Vagina (tissue), 2 donors: ENCODE measurements around the gene TASP1.

Experiments used
- POLR2A ChIP-seq, 2 donors: fragments of 450-650 bp; IDR thresholded peaks; one replicate each; pipeline ENCODE4 v1.6.1; 2017; ENCODE audit warnings: antibody characterized with exemption in 2 of 2, mild to moderate bottlenecking in 2 of 2, moderate library complexity in 2 of 2
- POLR2AphosphoS5 ChIP-seq, 2 donors: sonication (generic); formaldehyde crosslinking; IDR thresholded peaks; one replicate each; pipeline ENCODE4 v1.9.0; 2017; ENCODE audit warnings: antibody characterized with exemption in 2 of 2, mild to moderate bottlenecking in 2 of 2, low read depth in 1 of 2; ENCODE audit not compliant: insufficient read depth in 1 of 2
- TF ChIP-seq, protein P1 (sequence below), 3 experiments: fragments of 450-650 bp in 2 of 3; fragments of 200-600 bp in 1 of 3; sonication (generic) in 1 of 3; IDR thresholded peaks; one replicate each; pipeline ENCODE4 v1.5.1; 2017 to 2019; ENCODE audit warnings: antibody characterized with exemption in 3 of 3, mild to moderate bottlenecking in 2 of 3, moderate library complexity in 2 of 3

DNA sequence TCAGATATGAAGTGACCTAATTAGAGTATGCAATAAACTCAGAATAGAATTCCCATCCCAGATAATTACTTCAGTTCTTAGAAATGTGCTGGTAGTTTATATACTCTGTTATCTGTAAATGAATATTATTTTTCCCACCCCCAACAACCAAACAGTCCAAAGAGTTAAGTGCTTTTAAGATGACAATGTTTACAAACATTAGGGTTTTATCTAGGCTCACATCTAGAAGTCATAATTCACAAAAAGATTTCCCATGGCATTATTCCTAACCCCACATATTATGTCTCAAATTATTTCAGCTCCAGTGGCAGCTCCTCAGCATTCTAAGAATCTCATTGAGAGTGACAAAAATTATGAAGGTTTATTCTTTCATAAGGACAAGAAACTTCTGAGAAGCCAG, 120.9 kb downstream of the TASP1 start:
- TF ChIP-seq, protein P1, sequence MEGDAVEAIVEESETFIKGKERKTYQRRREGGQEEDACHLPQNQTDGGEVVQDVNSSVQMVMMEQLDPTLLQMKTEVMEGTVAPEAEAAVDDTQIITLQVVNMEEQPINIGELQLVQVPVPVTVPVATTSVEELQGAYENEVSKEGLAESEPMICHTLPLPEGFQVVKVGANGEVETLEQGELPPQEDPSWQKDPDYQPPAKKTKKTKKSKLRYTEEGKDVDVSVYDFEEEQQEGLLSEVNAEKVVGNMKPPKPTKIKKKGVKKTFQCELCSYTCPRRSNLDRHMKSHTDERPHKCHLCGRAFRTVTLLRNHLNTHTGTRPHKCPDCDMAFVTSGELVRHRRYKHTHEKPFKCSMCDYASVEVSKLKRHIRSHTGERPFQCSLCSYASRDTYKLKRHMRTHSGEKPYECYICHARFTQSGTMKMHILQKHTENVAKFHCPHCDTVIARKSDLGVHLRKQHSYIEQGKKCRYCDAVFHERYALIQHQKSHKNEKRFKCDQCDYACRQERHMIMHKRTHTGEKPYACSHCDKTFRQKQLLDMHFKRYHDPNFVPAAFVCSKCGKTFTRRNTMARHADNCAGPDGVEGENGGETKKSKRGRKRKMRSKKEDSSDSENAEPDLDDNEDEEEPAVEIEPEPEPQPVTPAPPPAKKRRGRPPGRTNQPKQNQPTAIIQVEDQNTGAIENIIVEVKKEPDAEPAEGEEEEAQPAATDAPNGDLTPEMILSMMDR (IDR thresholded peaks at IDR 0.05): no peak
- no peak for TF ChIP-seq POLR2AphosphoS5 (IDR thresholded peaks at IDR 0.05; ENCODE audit: insufficient read depth in 1 of 2, low read depth in 1 of 2)
- TF ChIP-seq POLR2A (IDR thresholded peaks at IDR 0.05): no peak
